Activated CD4-positive, alpha-beta memory T cell treated with anti-CD3 and anti-CD28 coated beads, Interleukin-2, amount 10 ng/mL, durations not matched to agents 7 days and 5 days (primary cell): ENCODE results near the gene MIA. TPM values are rescaled to one million over a fixed set of nuclear protein-coding genes. Genes with fewer than 3 reads are reported as not detected.

Experiments
- CTCF ChIA-PET: fragments of 350-600 bp; sonication (Branson Sonifier 250); formaldehyde crosslinking; loops from one replicate; lab custom pipeline; 2021; ENCODE audit warnings: antibody characterized with exemption, inconsistent platforms; lab: Charles Lee
- POLR2A ChIA-PET: fragments of 350-600 bp; sonication (Branson Sonifier 250); formaldehyde crosslinking; loops from one replicate; lab custom pipeline; 2021; ENCODE audit warnings: antibody characterized with exemption; lab: Charles Lee
- DNase-seq: peaks from one replicate; pipeline ENCODE4 v3.0.0-alpha.2; 2020
- H3K27ac Mint-ChIP-seq: one replicate; pipeline ENCODE4 v1.8.0; 2021; ENCODE audit warnings: mild to moderate bottlenecking, mixed read lengths
- H3K27me3 Mint-ChIP-seq: one replicate; pipeline ENCODE4 v1.8.0; 2021; ENCODE audit warnings: mixed read lengths
- H3K36me3 Mint-ChIP-seq: one replicate; pipeline ENCODE4 v1.8.0; 2021; ENCODE audit warnings: low read depth, mixed read lengths
- H3K4me1 Mint-ChIP-seq: one replicate; pipeline ENCODE4 v1.8.0; 2021; ENCODE audit warnings: mixed read lengths
- H3K4me3 Mint-ChIP-seq: one replicate; pipeline ENCODE4 v1.8.0; 2021; ENCODE audit warnings: mild to moderate bottlenecking, mixed read lengths
- H3K9me3 Mint-ChIP-seq: one replicate; pipeline ENCODE4 v1.8.0; 2021; ENCODE audit warnings: mixed read lengths
- total RNA-seq, 2 experiments: library from RNA; stranded (reverse); gene quantifications; one replicate each; pipeline ENCODE4 v1.2.3, GENCODE V29; 2021

MIA gene
- total RNA-seq, 2 experiments from 2014 or later = not detected

DNA sequence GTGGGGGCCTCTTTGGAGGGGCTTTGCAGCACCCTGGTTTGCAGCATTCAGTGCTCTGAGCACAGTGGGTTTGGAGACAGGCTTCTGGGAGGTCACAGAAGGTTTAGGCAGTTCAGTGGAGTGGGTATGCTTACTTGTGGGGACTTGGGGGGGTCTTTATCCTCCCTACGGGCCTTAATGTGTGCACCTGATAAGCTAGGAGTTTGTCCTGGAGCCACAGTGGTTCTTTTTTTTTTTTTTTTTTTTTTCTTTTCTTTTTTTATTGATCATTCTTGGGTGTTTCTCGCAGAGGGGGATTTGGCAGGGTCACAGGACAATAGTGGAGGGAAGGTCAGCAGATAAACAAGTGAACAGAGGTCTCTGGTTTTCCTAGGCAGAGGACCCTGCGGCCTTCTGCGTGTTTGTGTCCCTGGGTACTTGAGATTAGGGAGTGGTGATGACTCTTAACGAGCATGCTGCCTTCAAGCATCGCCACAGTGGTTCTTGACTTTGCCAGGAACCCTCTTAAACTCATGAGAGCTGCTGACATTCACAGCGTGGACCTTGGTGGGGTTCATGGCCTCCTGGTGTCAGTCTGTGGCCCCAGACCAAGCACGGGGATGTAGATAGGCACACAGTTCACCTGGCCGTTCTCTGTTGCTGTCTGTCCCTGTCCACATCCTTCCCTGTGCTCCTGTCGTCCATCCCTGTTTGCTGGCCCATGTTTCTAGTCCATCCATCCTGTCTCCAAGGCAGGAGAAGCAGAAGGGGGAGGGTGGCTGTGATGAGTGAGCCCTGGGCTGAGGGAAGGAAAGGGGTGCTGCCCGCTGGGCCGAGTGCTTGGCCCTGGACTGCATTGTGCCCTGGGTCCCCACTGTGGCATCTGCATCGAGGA lies 26.3 kb downstream of the MIA start:
- ChIA-PET POLR2A (interaction anchor here (0.9 to 14.9 kb wide), 6 partner anchors 10 to 49 kb away, joined by 3 to 161 read pairs (median 4); partner anchors contain the start of genes ACTMAP, RAB4B and SNRPA), CTCF (no interaction called here)
- Mint-ChIP-seq H3K36me3 (peaks cover 60% of the 10 kb centered on the region), H3K27ac (peak overlapping the region; percentile 97), H3K27me3 (no peaks in the 10 kb centered on the region), H3K4me3 (peak overlapping the region; percentile 91), H3K9me3 (no peaks in the 10 kb centered on the region), H3K4me1 (peaks cover 84% of the 10 kb centered on the region)
- DNase-seq = no peak

DNA sequence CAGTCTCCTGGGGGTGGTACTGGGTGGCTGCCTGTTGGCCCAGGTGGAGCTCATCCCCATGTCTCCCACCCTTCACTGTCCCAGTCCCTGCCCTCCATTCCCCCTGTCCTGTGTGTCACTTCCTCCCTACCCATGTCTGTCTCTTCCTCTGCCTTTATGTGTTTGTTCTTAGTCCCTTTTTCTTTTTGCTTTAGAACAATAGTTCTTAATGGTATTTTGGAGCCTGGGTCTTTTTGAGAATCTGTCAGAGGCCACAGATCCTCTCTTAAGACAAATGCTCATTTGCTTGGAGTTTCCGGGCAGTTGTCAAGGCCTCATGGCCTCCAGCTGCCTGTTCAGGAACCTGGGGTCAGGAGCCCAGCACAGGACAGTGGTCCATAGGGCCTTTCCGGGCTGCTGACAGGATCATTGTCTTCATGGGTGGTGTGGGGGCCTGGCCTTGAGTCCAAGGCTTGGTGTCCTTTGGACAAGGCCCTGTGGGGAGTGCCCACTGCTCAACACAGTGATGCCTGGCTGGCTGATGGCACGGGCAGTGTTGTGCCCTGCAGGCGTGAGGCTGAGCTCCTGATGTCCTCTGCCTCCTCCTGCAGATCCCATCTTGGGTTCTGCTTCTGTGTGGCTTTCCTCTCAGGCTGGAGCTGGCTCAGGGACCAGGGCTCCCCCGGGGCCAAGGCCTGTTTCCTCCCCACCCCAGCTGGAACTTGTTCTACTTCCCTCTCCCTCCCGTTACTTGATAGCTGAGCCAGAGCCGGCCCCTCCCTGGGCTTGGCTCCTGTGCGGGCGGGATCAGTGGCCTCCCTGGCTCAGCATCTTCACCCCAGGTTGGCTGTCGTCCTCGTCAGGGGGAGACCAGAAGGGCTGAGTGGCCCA lies 27.2 kb downstream of the MIA start:
- no peaks in the 10 kb centered on the region for H3K27me3 Mint-ChIP-seq
- peak overlapping the region; percentile 91 for H3K4me3 Mint-ChIP-seq
- no peaks in the 10 kb centered on the region for H3K9me3 Mint-ChIP-seq
- peak overlapping the region; percentile 97 for H3K27ac Mint-ChIP-seq
- peaks cover 64% of the 10 kb centered on the region for H3K36me3 Mint-ChIP-seq
- DNase-seq = no peak
- peaks cover 87% of the 10 kb centered on the region for H3K4me1 Mint-ChIP-seq
- POLR2A ChIA-PET = interaction anchor here (0.9 to 14.9 kb wide), 6 partner anchors 9 to 50 kb away, joined by 3 to 161 read pairs (median 4); partner anchors contain the start of genes ACTMAP, RAB4B and SNRPA
- CTCF ChIA-PET = interaction anchor here (1.2 to 1.6 kb wide), 2 partner anchors 10 to 25 kb away, joined by 3 to 4 read pairs; partner anchors contain the start of gene RAB4B

DNA sequence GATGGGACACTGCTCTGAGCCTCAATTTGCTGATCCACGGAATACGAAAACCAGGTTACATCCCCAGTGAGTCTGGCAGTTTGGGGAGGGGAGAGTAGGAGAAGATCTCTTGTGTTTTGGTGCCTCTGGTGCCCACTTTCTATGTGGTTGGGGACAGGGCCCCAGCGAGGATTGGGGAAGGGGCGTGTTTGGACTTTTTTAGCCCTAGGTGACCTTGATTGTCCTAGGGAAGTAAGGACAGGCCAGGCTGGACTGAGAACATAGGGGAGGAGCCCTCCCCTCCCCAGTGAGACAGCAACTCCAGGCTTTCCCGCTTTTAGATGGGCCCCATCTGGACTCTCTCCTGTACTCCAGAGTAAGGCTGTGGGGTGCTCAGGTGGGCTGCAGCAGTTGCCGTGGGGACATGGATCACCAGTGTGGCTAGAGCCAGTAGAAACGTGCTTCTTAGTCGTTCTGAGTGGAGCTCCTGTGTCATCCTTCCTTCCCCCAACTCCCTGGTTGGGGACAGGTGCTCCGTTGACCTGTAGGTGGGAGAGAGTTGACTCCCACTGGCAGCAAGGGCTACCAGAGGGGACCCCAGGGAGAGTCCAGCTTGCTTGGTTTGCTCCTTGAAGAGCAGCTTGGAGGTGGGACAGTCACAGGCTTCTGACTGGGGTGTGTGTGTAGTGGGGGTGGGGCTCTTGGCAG lies 28.0 kb downstream of the MIA start:
- peak overlapping the region; percentile 91 for H3K4me3 Mint-ChIP-seq
- ChIA-PET POLR2A (interaction anchor here (1.0 to 14.9 kb wide), 4 partner anchors 8 to 51 kb away, joined by 3 to 161 read pairs (median 37); partner anchors contain the start of genes ACTMAP, RAB4B and SNRPA), CTCF (interaction anchor here (1.2 to 1.6 kb wide), 2 partner anchors 9 to 26 kb away, joined by 3 to 4 read pairs; partner anchors contain the start of gene RAB4B)
- peak overlapping the region; percentile 97 for H3K27ac Mint-ChIP-seq
- H3K9me3 Mint-ChIP-seq = no peaks in the 10 kb centered on the region
- no peak for DNase-seq
- H3K27me3 Mint-ChIP-seq = no peaks in the 10 kb centered on the region
- peaks cover 86% of the 10 kb centered on the region for H3K4me1 Mint-ChIP-seq
- H3K36me3 Mint-ChIP-seq = peaks cover 72% of the 10 kb centered on the region

DNA sequence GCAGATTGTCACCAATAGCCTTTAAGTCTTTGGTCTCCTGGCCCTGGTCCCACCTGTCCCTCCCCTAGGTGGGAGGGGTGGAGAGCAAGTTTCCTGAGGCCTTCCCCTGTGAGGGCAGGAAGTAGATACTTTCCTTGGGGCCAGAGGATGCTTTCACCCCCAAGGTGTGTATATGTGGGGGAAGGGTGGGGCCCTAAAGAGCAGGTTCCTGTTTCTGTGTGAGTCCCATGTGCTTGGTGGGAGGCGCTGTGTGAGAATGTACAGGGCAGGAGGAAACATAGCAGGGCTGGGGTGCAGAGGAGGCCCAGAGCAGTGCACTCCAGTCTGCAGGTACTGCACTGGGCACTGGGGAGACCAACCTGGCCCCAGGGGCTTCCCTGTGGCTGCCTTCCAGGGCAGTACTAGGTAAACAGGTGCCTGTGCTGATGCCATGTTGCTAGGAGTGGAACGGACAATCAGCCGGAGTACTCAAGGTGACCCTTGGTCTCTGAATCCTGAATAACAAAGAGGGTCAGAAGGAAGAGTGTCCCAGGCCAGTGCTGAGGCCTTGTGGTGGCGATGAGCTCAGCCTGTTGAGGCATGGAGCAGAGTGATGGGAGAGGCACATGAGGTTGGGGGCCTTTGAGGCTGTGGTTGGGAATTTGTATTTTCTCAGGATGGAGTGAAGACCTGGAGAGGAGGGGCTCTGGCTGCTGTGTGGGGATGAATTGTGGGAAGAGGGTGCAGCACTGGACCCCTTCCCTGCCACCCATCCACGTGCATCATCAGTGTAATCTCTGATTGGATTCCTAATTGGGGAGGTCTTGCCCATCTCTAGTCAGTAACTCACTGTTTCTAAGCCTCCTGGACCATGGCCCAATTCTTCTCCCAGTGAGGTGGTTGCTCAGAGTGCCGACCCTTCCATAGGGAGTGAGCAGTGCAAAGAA lies 28.8 kb downstream of the MIA start:
- no peaks in the 10 kb centered on the region for H3K27me3 Mint-ChIP-seq
- H3K4me3 Mint-ChIP-seq = peak overlapping the region; percentile 91
- CTCF ChIA-PET = interaction anchor here (0.6 to 4.6 kb wide), 7 partner anchors 8 to 200 kb away, joined by 3 to 50 read pairs (median 23); partner anchors contain the start of gene RAB4B
- H3K4me1 Mint-ChIP-seq = peaks cover 87% of the 10 kb centered on the region
- H3K9me3 Mint-ChIP-seq = no peaks in the 10 kb centered on the region
- peak overlapping the region; percentile 97 for H3K27ac Mint-ChIP-seq
- POLR2A ChIA-PET = interaction anchor here (0.6 to 14.9 kb wide), 7 partner anchors 11 to 459 kb away, joined by 3 to 161 read pairs (median 30); partner anchors contain the start of genes ACTMAP, HNRNPUL1, RAB4B and SNRPA
- peaks cover 79% of the 10 kb centered on the region for H3K36me3 Mint-ChIP-seq
- DNase-seq = peak; percentile 73

DNA sequence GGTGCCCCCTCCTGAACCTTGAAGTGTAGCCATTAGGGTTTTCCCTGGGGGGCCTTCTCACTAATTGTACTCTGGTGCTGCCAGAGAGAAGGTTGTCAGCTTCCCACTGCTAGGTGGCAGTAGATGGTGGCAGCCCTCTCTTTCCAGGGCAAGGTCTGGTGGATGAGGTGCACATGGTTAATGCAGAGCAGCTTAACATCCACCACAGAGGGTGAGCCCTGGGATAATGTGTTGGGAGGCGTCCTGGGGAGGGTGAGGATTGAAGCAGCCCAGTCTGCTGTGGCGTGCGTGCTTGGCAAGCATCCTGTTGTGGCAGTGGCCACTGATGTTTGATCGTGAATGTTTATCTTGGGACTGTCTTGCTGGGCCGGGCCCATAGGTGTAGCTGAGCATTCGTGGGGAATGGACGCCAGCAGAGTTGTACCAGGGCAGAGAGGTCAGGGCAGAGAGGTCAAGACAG lies 29.5 kb downstream of the MIA start:
- POLR2A ChIA-PET = interaction anchor here (0.6 to 14.9 kb wide), 9 partner anchors 11 to 460 kb away, joined by 3 to 161 read pairs (median 6); partner anchors contain the start of genes ACTMAP, HNRNPUL1, RAB4B and SNRPA
- Mint-ChIP-seq H3K4me3 (peak overlapping the region; percentile 91), H3K4me1 (peaks cover 90% of the 10 kb centered on the region), H3K9me3 (no peaks in the 10 kb centered on the region), H3K27ac (peak overlapping the region; percentile 97), H3K36me3 (peaks cover 85% of the 10 kb centered on the region), H3K27me3 (no peaks in the 10 kb centered on the region)
- CTCF ChIA-PET = interaction anchor here (0.6 to 4.6 kb wide), 6 partner anchors 15 to 201 kb away, joined by 3 to 50 read pairs (median 32); partner anchors contain the start of gene RAB4B
- peak; percentile 26 for DNase-seq

DNA sequence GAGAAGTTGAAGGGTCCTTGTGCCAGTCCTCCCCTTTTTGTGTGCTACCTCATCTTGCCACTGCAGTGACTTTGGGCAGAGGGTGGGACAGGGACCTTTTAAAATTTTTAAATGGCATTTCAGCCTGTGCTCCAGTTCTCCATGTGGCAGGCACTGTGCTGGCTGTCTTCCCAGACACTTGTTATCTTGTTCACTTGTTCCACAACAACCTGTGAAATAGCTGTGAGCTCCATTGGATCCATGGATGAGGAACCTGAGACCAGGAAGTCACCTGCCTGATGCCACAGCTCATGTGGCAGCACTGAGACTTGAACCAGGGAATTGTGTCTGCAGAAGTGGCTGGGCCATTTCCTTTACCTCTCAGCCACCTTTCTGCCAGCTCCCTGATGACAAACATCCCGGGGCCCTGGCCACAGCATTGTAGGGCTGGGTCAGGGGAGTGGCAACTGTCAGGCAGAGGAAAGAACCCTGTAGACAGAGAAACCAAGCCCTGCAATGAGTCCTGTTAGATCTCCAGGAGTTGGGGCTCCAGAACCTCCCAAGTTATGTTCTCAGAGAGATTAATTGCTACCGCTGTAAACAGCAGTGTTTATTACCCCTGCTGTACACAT lies 30.0 kb downstream of the MIA start:
- Mint-ChIP-seq H3K4me1 (peaks cover 91% of the 10 kb centered on the region), H3K27ac (peak overlapping the region; percentile 97), H3K9me3 (no peaks in the 10 kb centered on the region), H3K27me3 (no peaks in the 10 kb centered on the region), H3K4me3 (peak overlapping the region; percentile 91), H3K36me3 (peaks cover 84% of the 10 kb centered on the region)
- CTCF ChIA-PET = interaction anchor here (1.7 to 4.6 kb wide), 6 partner anchors 14 to 202 kb away, joined by 7 to 50 read pairs (median 32); partner anchors contain the start of gene RAB4B
- peak; percentile 75 for DNase-seq
- POLR2A ChIA-PET = interaction anchor here (0.9 to 14.9 kb wide), 12 partner anchors 11 to 458 kb away, joined by 3 to 161 read pairs (median 6); partner anchors contain the start of genes ACTMAP, COQ8B, HNRNPUL1 and ITPKC

DNA sequence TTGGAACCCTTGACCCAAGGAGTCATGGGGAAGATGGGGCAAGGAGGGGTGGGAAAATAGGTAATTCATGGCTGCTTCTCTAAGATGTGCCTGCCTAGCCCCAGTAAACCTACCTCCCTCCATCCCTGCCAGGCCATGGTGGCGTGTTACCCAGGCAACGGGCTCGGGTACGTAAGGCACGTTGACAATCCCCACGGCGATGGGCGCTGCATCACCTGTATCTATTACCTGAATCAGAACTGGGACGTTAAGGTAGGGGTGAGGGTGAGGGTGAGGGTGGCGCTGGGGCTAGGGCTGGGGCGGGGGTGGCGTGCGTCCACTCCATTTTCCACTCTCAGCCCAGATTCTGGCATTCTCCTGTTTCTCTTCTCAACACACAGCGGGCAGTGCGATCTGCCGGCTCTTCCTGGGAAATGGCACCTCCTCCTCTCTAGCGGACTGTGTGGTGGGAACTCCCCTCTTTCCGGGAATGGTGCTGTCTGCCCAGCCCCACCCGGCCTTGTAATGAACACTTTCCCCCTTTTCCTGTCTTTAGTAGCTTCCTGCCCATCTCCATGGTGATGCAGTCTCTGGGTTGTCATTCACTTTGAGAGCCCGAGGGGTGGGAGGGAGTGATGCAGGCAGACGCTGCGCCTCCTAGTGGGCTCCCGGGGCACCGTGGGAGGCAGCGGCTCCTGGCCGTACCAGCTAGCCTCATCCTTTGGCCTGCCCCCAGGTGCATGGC lies 31.3 kb downstream of the MIA start:
- CTCF ChIA-PET = interaction anchor here (0.6 to 4.6 kb wide), 15 partner anchors 8 to 341 kb away, joined by 3 to 50 read pairs (median 5); partner anchors contain the start of genes ACTMAP, BLVRB, EGLN2 and MIA
- peaks cover 91% of the 10 kb centered on the region for H3K4me1 Mint-ChIP-seq
- peak overlapping the region; percentile 64 for H3K4me3 Mint-ChIP-seq
- POLR2A ChIA-PET = interaction anchor here (0.7 to 14.9 kb wide), 14 partner anchors 8 to 456 kb away, joined by 3 to 161 read pairs (median 5); partner anchors contain the start of genes ACTMAP, COQ8B, EGLN2 and ITPKC
- DNase-seq = peak; percentile 84
- H3K27me3 Mint-ChIP-seq = peaks cover 4% of the 10 kb centered on the region
- H3K9me3 Mint-ChIP-seq = no peaks in the 10 kb centered on the region
- peak overlapping the region; percentile 97 for H3K27ac Mint-ChIP-seq
- peaks cover 77% of the 10 kb centered on the region for H3K36me3 Mint-ChIP-seq

DNA sequence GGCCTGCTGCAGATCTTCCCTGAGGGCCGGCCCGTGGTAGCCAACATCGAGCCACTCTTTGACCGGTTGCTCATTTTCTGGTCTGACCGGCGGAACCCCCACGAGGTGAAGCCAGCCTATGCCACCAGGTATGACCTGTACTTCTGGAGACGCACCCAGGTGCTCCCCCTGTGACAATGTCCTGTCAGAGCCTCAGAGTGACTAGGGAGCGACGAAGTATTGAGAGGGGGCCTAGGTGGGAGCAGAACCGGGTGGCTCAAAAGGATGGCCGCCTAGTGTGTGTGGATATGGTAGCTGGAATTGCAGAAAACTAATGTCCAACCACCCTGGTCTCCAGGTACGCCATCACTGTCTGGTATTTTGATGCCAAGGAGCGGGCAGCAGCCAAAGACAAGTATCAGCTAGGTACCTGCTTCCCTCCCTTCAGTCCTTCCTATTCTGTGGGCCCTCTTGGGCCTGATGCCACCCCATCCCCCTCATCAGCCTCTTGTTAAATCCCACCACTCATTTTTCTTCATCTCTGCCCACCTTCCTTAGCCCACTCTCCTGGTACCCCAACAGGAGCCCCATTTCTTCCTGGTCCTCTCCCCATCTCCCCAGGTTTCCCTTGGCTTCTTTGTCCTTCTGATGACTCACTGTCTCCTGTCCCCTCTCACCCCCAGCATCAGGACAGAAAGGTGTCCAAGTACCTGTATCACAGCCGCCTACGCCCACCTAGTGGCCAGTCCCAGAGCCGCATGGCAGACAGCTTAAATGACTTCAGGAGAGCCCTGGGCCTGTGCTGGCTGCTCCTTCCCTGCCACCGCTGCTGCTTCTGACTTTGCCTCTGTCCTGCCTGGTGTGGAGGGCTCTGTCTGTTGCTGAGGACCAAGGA lies 32.1 kb downstream of the MIA start:
- ChIA-PET CTCF (interaction anchor here (0.6 to 4.6 kb wide), 15 partner anchors 9 to 410 kb away, joined by 3 to 50 read pairs (median 5); partner anchors contain the start of genes BLVRB, EGLN2, MIA and RAB4B), POLR2A (interaction anchor here (0.7 to 14.9 kb wide), 10 partner anchors 9 to 456 kb away, joined by 3 to 161 read pairs (median 8); partner anchors contain the start of genes ACTMAP, COQ8B, EGLN2 and ITPKC)
- peaks cover 69% of the 10 kb centered on the region for H3K36me3 Mint-ChIP-seq
- H3K4me3 Mint-ChIP-seq = peak overlapping the region; percentile 64
- DNase-seq = no peak
- peaks cover 89% of the 10 kb centered on the region for H3K4me1 Mint-ChIP-seq
- H3K27ac Mint-ChIP-seq = peak overlapping the region; percentile 97
- H3K27me3 Mint-ChIP-seq = peaks cover 9% of the 10 kb centered on the region
- H3K9me3 Mint-ChIP-seq = no peaks in the 10 kb centered on the region

DNA sequence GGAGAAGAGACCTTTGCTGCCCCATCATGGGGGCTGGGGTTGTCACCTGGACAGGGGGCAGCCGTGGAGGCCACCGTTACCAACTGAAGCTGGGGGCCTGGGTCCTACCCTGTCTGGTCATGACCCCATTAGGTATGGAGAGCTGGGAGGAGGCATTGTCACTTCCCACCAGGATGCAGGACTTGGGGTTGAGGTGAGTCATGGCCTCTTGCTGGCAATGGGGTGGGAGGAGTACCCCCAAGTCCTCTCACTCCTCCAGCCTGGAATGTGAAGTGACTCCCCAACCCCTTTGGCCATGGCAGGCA lies 32.7 kb downstream of the MIA start:
- DNase-seq = no peak
- no peaks in the 10 kb centered on the region for H3K9me3 Mint-ChIP-seq
- H3K4me1 Mint-ChIP-seq = peaks cover 84% of the 10 kb centered on the region
- ChIA-PET POLR2A (interaction anchor here (2.3 to 14.9 kb wide), 5 partner anchors 10 to 145 kb away, joined by 8 to 161 read pairs (median 16); partner anchors contain the start of genes ACTMAP, COQ8B, EGLN2 and ITPKC), CTCF (interaction anchor here (0.9 to 4.6 kb wide), 8 partner anchors 9 to 146 kb away, joined by 3 to 50 read pairs (median 14); partner anchors contain the start of genes EGLN2 and RAB4B)
- peaks cover 64% of the 10 kb centered on the region for H3K36me3 Mint-ChIP-seq
- no peak overlapping the region for H3K4me3 Mint-ChIP-seq
- H3K27me3 Mint-ChIP-seq = peaks cover 14% of the 10 kb centered on the region
- no peak overlapping the region for H3K27ac Mint-ChIP-seq
